Measurements from ENCODE around the gene LRRC74A. TPM values are rescaled to one million over a fixed set of nuclear protein-coding genes. Genes with fewer than 3 reads are reported as not detected.

Gene LRRC74A
- total and polyA plus RNA-seq, 2 experiments from 2014 or later, result not detected

DNA sequence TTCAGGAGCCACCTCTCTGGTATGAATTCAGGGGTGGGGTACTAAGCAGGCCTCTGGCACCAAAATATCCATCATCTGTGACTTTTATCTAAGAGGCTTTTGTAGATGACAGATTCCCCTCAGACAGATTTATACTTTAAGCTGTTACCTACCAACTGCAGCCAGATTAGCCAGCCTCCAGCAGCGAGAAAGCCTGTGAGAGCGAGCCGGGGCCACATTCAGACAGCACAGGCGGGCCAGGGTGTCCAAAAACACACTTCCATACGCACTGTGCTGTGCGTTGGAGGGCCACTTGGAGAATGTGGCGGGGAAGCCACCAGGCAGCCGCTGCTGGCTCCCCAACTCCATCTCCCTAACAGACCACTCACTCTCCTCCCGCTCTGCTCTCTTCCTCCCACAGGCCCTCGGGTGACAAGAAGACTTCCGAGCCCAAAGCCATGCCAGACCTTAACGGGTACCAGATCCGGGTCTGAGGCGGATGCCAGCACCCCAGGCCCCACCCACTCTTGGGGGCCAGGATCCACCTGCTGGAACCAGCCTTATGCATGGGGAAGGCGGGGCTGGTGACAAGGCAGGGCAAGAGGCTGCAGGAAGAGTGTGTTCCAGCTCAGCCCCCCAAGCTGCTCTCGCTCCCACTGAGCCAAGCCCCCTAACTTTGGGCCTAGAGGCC lies 47.5 kb upstream of the LRRC74A start:
- H3K36me3 ChIP-seq (replicated peaks; ENCODE audit: insufficient read depth, low read depth), result no peaks in the 10 kb centered on the region

GRCh38 chr14:76779221-76780057 lies 46.8 kb upstream of the LRRC74A start:
- H3K9me2 ChIP-seq (replicated peaks; ENCODE audit: insufficient read depth), result no peaks in the 10 kb centered on the region
- H3K27me3 ChIP-seq, result no peaks in the 10 kb centered on the region
- no peaks in the 10 kb centered on the region for H3K79me2 ChIP-seq
- no peaks in the 10 kb centered on the region for H3K36me3 ChIP-seq (replicated peaks; ENCODE audit: insufficient read depth, low read depth)
- no peak for DNase-seq (ENCODE audit: low spot score)
- H3K9me3 ChIP-seq (ENCODE audit: low read depth), result no peaks in the 10 kb centered on the region
- H3K27ac ChIP-seq, result no peak overlapping the region
- WGBS (ENCODE audit: low lambda C conversion rate, missing lambda C conversion rate), result 94% methylated on average over 7 of the region's 7 CpGs
- no peaks in the 10 kb centered on the region for H3K4me1 ChIP-seq (ENCODE audit: insufficient read depth)
- H2AFZ ChIP-seq, result no peak overlapping the region
- H4K20me1 ChIP-seq (ENCODE audit: insufficient read depth, poor library complexity, severe bottlenecking), result no peaks in the 10 kb centered on the region
- no peak overlapping the region for H3K4me2 ChIP-seq
- no peak overlapping the region for H3K4me3 ChIP-seq
- TF ChIP-seq EZH2 (IDR thresholded peaks at IDR 0.05; ENCODE audit: borderline replicate concordance) (no peak), EZH2phosphoT487 (IDR thresholded peaks at IDR 0.05; ENCODE audit: low read depth, severe bottlenecking, unreplicated experiment) (no peak)
- TF ChIP-seq, protein P1, sequence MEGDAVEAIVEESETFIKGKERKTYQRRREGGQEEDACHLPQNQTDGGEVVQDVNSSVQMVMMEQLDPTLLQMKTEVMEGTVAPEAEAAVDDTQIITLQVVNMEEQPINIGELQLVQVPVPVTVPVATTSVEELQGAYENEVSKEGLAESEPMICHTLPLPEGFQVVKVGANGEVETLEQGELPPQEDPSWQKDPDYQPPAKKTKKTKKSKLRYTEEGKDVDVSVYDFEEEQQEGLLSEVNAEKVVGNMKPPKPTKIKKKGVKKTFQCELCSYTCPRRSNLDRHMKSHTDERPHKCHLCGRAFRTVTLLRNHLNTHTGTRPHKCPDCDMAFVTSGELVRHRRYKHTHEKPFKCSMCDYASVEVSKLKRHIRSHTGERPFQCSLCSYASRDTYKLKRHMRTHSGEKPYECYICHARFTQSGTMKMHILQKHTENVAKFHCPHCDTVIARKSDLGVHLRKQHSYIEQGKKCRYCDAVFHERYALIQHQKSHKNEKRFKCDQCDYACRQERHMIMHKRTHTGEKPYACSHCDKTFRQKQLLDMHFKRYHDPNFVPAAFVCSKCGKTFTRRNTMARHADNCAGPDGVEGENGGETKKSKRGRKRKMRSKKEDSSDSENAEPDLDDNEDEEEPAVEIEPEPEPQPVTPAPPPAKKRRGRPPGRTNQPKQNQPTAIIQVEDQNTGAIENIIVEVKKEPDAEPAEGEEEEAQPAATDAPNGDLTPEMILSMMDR (IDR thresholded peaks at IDR 0.05; ENCODE audit: poor library complexity), result no peak

More for the DNA sequence above, 47.5 kb upstream of the LRRC74A start:
- no peak overlapping the region for H3K27ac ChIP-seq
- no peak overlapping the region for H3K4me2 ChIP-seq
- H4K20me1 ChIP-seq (ENCODE audit: insufficient read depth, poor library complexity, severe bottlenecking), result no peaks in the 10 kb centered on the region
- no peak for DNase-seq (ENCODE audit: low spot score)
- no peaks in the 10 kb centered on the region for H3K27me3 ChIP-seq
- H3K9me3 ChIP-seq (ENCODE audit: low read depth), result no peaks in the 10 kb centered on the region
- H3K79me2 ChIP-seq, result no peaks in the 10 kb centered on the region
- no peaks in the 10 kb centered on the region for H3K9me2 ChIP-seq (replicated peaks; ENCODE audit: insufficient read depth)
- peaks cover 3% of the 10 kb centered on the region for H3K4me1 ChIP-seq (ENCODE audit: insufficient read depth)
- 93% methylated on average over 16 of the region's 16 CpGs for whole genome bisulfite sequencing (ENCODE audit: low lambda C conversion rate, missing lambda C conversion rate)
- no peak overlapping the region for H3K4me3 ChIP-seq
- TF ChIP-seq, protein P1 (IDR thresholded peaks at IDR 0.05; ENCODE audit: poor library complexity), result no peak
- TF ChIP-seq EZH2 (IDR thresholded peaks at IDR 0.05; ENCODE audit: borderline replicate concordance) (no peak), EZH2phosphoT487 (IDR thresholded peaks at IDR 0.05; ENCODE audit: low read depth, severe bottlenecking, unreplicated experiment) (no peak)
- no peak overlapping the region for H2AFZ ChIP-seq

- Histone ChIP-seq H3K9me2 (replicated peaks; ENCODE audit: insufficient read depth) (no peaks in the 10 kb centered on the region), H3K9me3 (ENCODE audit: low read depth) (no peaks in the 10 kb centered on the region), H3K36me3 (replicated peaks; ENCODE audit: insufficient read depth, low read depth) (no peaks in the 10 kb centered on the region), H3K79me2 (no peaks in the 10 kb centered on the region), H3K27ac (no peak overlapping the region), H3K4me1 (ENCODE audit: insufficient read depth) (no peaks in the 10 kb centered on the region), H3K27me3 (no peaks in the 10 kb centered on the region), H4K20me1 (ENCODE audit: insufficient read depth, poor library complexity, severe bottlenecking) (no peaks in the 10 kb centered on the region), H3K4me2 (no peak overlapping the region), H2AFZ (no peak overlapping the region), H3K4me3 (no peak overlapping the region)
- 100% methylated on average over 2 of the region's 2 CpGs for WGBS (ENCODE audit: low lambda C conversion rate, missing lambda C conversion rate)
- no peak for TF ChIP-seq EZH2 (IDR thresholded peaks at IDR 0.05; ENCODE audit: borderline replicate concordance)
- no peak for TF ChIP-seq EZH2phosphoT487 (IDR thresholded peaks at IDR 0.05; ENCODE audit: low read depth, severe bottlenecking, unreplicated experiment)
- TF ChIP-seq, protein P1 (IDR thresholded peaks at IDR 0.05; ENCODE audit: poor library complexity), result no peak
- DNase-seq (ENCODE audit: low spot score), result no peak
Measured at GRCh38 chr14:76780058-76780345, 46.2 kb upstream of the LRRC74A start.
